PC-9 (cell line): ENCODE measurements around the gene PRM3.

Source experiments
- EZH2 ChIP-seq: fragments of 200-600 bp; sonication (generic); IDR thresholded peaks from 2 replicates; pipeline ENCODE4 v1.8.0; 2017; ENCODE audit warnings: antibody characterized with exemption, low read depth
- TF ChIP-seq, protein P1 (sequence below): fragments of 200-600 bp; sonication (generic); conservative IDR thresholded peaks from 2 replicates; pipeline ENCODE4 v1.6.1; 2017; ENCODE audit warnings: mixed run types, antibody characterized with exemption, mild to moderate bottlenecking, moderate library complexity

DNA sequence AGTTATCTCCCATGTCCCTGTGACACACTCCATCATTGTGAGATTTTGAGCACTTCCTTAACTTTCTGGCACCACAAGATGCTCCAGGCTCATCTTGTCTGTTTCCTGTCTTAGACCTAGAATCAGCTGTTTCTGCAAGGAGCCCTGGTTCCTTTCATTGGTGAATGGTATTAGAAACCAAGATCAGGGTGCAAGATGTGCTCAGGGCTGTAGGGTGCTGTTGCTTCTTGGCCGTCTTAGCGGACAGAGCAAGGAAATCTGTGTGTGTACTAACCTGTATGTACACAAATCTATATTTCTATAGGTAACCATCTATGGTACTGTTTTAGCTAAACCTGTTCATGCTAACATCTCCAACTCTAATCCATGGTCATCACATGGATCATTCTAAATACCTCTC is 15.8 kb upstream of the PRM3 start:
- no peak for TF ChIP-seq EZH2
- TF ChIP-seq, protein P1, sequence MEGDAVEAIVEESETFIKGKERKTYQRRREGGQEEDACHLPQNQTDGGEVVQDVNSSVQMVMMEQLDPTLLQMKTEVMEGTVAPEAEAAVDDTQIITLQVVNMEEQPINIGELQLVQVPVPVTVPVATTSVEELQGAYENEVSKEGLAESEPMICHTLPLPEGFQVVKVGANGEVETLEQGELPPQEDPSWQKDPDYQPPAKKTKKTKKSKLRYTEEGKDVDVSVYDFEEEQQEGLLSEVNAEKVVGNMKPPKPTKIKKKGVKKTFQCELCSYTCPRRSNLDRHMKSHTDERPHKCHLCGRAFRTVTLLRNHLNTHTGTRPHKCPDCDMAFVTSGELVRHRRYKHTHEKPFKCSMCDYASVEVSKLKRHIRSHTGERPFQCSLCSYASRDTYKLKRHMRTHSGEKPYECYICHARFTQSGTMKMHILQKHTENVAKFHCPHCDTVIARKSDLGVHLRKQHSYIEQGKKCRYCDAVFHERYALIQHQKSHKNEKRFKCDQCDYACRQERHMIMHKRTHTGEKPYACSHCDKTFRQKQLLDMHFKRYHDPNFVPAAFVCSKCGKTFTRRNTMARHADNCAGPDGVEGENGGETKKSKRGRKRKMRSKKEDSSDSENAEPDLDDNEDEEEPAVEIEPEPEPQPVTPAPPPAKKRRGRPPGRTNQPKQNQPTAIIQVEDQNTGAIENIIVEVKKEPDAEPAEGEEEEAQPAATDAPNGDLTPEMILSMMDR: no peak
